ENCODE measurements around the gene RAB22A.
"Not testable (repeated sequence)": the region's sequence is repeated elsewhere in the genome, so short reads cannot be mapped to it uniquely, and the experiment has no call there.

The RAB22A gene

GRCh38 chr20:58389324-58389967, 79.9 kb downstream of the RAB22A start:
- DNase-seq: peak in 4 of 5 donors; percentile 18 to 56 (median 29)

- no peak for DNase-seq
Measured at GRCh38 chr20:58389968-58390658, 80.6 kb downstream of the RAB22A start.

- no peak for DNase-seq
Measured at GRCh38 chr20:58390659-58391035, 81.1 kb downstream of the RAB22A start.

- no peak for DNase-seq
Measured at GRCh38 chr20:58392286-58392685, 82.8 kb downstream of the RAB22A start.

- no peak for DNase-seq
Measured at GRCh38 chr20:58393299-58393698, 83.8 kb downstream of the RAB22A start.

GRCh38 chr20:58394801-58395200, 85.3 kb downstream of the RAB22A start:
- DNase-seq: no peak

GRCh38 chr20:58395604-58396003, 86.1 kb downstream of the RAB22A start:
- no peak for DNase-seq

- DNase-seq: no peak
Measured at GRCh38 chr20:58397429-58397828, 87.9 kb downstream of the RAB22A start.

GRCh38 chr20:58398254-58398653, 88.7 kb downstream of the RAB22A start:
- no peak for DNase-seq

- DNase-seq: no peak
Measured at GRCh38 chr20:58399926-58400325, 90.4 kb downstream of the RAB22A start.

GRCh38 chr20:58401162-58401561, 91.6 kb downstream of the RAB22A start:
- peak in 1 of 5 donors; percentile 4 for DNase-seq

- DNase-seq: no peak
Measured at GRCh38 chr20:58402305-58402704, 92.8 kb downstream of the RAB22A start.

GRCh38 chr20:58402827-58403226, 93.3 kb downstream of the RAB22A start:
- no peak for DNase-seq

- DNase-seq: no peak
Measured at GRCh38 chr20:58403272-58403671, 93.8 kb downstream of the RAB22A start.

- DNase-seq: no peak
Measured at GRCh38 chr20:58405504-58406291, 96.2 kb downstream of the RAB22A start.

GRCh38 chr20:58406422-58407001, 97.0 kb downstream of the RAB22A start:
- DNase-seq: no peak

GRCh38 chr20:58407201-58407873, 97.8 kb downstream of the RAB22A start:
- no peak for DNase-seq

GRCh38 chr20:58407966-58408557, 98.5 kb downstream of the RAB22A start:
- DNase-seq: peak in 1 of 5 donors; percentile 67

GRCh38 chr20:58408603-58409246, 99.2 kb downstream of the RAB22A start:
- DNase-seq: peak in 1 of 5 donors; percentile 42

- DNase-seq: not testable (repeated sequence)
Measured at GRCh38 chr20:58414216-58414615, 104.7 kb downstream of the RAB22A start.

GRCh38 chr20:58414786-58415185, 105.3 kb downstream of the RAB22A start:
- not testable (repeated sequence) for DNase-seq

GRCh38 chr20:58416057-58416456, 106.5 kb downstream of the RAB22A start:
- no peak for DNase-seq
